ENCODE results near the gene SIDT2.

Gene SIDT2

GRCh38 chr11:117223741-117224689 lies 45.5 kb downstream of the SIDT2 start:
- no peak for DNase-seq

DNA sequence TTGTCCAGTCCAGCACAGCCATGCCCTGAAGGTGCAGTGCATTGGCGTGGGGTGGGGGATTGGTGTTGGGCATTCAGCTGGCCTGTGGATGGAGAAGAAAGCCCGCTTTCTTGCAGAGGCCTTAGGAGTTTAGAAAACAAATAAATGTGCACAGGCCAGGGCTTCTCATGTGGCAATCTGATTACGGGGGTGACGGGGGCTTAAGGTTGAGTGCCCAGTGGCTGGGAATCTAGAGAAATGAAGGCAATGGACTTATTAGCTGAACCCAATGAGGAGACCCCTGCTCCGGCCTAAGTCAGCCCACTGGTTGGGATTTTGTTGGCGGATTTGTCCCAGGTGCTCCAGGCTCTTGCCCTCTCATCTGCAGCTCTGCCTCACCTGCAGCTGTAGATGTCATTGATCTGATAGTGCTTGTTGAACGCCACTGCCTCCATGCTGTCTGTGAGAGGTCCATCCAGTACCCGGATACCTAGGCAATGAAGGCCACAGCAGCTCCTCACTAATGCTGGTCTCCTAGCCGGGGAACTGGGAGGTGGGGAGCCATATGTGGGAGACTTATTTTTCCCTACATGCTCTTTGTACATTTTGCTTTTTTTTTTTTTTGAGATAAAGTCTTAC lies 47.1 kb downstream of the SIDT2 start:
- DNase-seq, result no peak

GRCh38 chr11:117226388-117227385 lies 48.1 kb downstream of the SIDT2 start:
- no peak for DNase-seq

DNA sequence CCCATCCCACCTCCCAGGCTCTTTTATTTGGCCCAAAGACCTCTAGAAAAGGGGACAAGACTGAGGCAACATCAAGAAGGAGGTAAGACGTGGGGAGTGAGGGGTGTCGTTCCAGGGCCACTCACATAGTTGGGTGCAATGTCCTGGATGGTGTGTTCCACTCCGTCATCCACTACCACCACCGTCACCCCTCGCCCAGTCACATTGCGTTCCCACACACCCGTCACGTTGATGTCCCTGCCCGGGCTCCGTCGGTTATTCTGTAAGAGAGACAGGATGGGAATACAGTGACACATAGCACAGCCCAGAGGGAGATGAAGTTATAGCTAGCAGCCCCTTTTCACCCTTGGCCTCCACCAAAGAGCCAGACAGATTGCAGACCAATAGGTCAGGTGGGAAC lies 49.5 kb downstream of the SIDT2 start:
- no peak for DNase-seq

- no peak for DNase-seq
Measured at GRCh38 chr11:117229411-117229810, 50.9 kb downstream of the SIDT2 start.

DNA sequence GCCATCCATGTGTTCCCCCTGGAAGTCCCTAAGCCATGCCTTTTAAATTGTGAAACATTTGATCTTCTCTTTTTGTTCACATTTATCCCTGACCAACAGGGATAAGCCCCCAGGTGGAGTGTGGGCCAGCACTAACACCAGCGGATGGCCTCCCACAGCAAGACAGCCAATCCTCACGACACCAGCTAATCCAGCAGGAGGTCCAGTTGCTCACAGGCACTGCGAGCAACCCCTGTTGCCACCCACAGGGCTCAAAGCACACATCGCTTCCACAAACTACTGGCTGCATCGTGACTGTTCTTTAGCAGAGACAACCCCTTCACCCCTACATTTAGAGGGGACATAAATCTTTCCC lies 51.4 kb downstream of the SIDT2 start:
- DNase-seq, result no peak

DNA sequence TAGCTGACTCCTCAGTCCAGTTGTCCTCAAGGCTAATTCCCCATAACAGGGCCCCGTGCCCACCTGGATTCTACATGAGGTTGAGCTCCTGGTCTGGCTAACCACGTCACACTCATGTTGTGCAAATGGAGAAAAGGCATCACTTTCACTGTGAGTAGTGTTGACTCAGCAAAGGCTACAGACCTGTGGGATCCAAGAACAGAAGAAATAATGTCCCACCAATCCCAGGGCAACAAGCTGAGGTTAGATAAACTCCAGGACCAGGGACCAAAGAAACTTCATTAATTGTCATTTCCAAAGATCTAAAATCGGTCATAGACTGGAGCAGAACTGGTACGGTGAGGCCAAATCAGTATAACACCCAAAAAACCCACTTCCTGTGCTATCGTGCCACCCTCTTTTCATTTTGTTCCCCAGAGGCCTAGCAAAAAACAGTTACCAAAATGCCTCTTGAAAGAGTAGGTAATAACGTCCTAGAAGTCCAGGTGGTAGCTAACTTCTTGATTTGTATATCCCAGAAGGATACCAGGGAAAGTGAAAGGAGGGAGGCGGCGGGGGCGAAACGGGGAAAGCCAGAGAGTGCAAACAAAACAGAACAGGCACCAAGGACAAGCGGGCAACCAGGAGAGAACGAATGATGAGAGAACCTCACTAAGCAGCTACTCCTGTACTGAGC lies 51.9 kb downstream of the SIDT2 start:
- DNase-seq, result peak; percentile 46

DNA sequence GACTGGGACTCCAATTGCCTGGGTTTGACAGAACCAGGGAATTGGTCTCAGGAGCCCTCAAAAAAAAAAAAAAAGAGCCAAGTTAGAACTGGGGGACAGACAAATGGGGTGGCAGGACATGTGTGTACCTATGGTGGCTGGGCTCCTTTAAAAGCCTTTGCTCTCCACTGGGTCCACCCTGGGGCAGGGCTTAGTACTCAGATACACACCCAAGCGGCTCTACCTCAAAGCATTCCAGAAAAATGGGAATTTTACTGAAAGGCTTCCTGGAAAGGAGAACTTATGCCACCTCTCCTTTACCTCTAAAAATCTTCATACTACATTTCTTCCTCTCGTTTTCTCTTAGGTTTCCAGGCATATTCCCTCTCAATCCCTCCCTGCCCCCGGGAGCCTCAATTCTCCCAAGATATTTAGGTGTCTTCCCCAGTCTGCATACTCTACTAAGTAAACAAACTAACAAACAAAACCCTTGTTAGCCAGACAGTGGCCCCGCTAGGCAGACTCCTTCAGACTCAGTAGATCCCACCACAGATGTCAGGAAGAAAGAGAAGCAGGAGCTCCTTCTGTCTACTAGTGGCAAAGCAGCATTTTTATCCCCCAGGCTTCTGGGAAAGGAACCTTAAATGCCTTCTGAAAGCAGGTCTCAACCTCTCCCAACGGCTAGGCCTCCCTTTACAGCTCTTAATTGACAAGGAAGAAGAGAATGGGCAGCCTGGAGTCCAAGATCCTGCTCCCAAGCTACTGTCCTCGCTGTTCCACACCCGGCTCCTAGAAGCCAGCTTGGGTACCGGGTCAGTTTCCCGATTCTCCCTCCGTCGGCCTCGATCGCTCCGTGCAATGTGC lies 52.7 kb downstream of the SIDT2 start:
- DNase-seq, result no peak

DNA sequence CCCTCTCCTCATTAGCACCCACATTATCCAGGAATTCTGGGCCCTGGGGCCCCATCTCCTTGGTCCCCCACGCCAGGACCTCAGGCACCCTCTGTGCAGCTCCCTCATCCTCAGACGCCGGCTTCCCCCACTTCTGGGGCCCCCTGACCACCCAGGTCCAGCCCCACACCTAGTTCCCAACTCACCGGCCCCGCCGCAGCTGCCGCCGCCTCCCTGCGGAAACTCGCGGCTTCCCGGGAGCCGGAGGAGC lies 53.2 kb downstream of the SIDT2 start, which contains the start of gene PCSK7:
Gene PCSK7 (minus strand): TSS at position 232 of the 250 bp plus-strand sequence. CDS start 2,229 bp downstream, outside the sequence.
- DNase-seq, result no peak

GRCh38 chr11:117232092-117232878 lies 53.7 kb downstream of the SIDT2 start, which contains the start of gene RNF214:
RNF214 (plus strand) TSS chr11:117232671; CDS start chr11:117234273, 1,602 bp downstream.
- peak; percentile 61 for DNase-seq

- no peak for DNase-seq
Measured at GRCh38 chr11:117232911-117233409, 54.4 kb downstream of the SIDT2 start.

- DNase-seq, result no peak
Measured at GRCh38 chr11:117238221-117238620, 59.7 kb downstream of the SIDT2 start.

DNA sequence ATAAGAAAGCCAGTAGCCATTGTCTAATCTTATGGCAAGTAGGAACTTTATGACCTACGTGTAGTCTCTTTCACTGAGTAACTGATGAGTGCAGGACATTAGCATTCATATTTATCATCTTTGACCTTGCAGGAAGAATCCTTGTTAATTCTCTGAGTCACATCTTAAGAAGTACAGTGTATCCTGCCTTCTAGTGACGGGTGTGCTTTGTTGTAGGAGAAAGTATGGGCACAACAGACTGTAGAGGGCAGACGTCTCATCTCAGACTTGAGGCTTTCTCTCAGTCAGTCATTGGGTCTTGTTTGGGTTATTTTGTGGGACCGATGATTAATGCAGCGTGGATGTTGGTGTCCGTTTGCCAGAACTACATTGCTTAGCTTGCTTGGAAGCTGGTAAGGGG lies 60.8 kb downstream of the SIDT2 start:
- no peak for DNase-seq
